ENCODE measurements around the gene SPATA21.
A peak's percentile ranks its signal among the peaks of the same experiment; 100 is the strongest.

Gene SPATA21

DNA sequence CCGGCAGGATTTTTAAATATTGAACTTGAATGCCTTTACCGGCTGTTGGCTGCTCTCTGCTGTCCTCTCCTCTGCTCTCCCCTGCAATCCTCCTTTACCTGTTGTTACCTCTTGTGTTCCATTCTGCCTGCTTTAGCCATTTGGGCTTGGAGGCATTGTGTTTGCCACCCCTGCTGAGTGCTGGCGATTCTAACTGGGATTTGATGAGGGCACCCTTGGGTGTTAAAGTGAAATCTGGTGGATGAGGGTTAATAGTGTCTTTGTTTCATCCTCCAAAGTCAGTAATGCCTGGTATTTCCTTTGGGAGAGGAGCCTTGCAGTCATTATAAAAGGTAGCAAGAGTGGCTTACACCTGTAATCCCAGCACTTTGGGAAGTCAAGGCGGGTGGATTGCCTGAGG lies 60.3 kb downstream of the SPATA21 start:
- Histone ChIP-seq H3K4me1 (peaks cover 10% of the 10 kb centered on the region), H3K27me3 (ENCODE audit: control insufficient read depth, insufficient read depth, low read length) (no peaks in the 10 kb centered on the region), H3K79me2 (peaks cover 66% of the 10 kb centered on the region), H2AFZ (no peak overlapping the region), H3K9me3 (ENCODE audit: control insufficient read depth, low read length) (no peaks in the 10 kb centered on the region), H3K9ac (no peak overlapping the region), H3K36me3 (ENCODE audit: control insufficient read depth, insufficient read depth, low read length) (no peaks in the 10 kb centered on the region), H3K4me2 (ENCODE audit: low read length) (no peak overlapping the region), H3K27ac (no peak overlapping the region), H3K4me3 (ENCODE audit: low read depth, low read length) (no peak overlapping the region)
- TF ChIP-seq CTCF (IDR thresholded peaks at IDR 0.05), result no peak

GRCh38 chr1:16375521-16376340 lies 61.5 kb downstream of the SPATA21 start:
- Histone ChIP-seq H3K4me3 (ENCODE audit: low read depth, low read length) (peak overlapping the region; percentile 33), H3K27me3 (ENCODE audit: control insufficient read depth, insufficient read depth, low read length) (no peaks in the 10 kb centered on the region), H2AFZ (no peak overlapping the region), H3K4me1 (peaks cover 10% of the 10 kb centered on the region), H3K4me2 (ENCODE audit: low read length) (peak overlapping the region; percentile 67), H3K9me3 (ENCODE audit: control insufficient read depth, low read length) (no peaks in the 10 kb centered on the region), H3K36me3 (ENCODE audit: control insufficient read depth, insufficient read depth, low read length) (no peaks in the 10 kb centered on the region), H3K9ac (no peak overlapping the region), H3K27ac (no peak overlapping the region), H3K79me2 (peaks cover 72% of the 10 kb centered on the region)
- no peak for TF ChIP-seq CTCF (IDR thresholded peaks at IDR 0.05)

- Histone ChIP-seq H3K79me2 (peaks cover 68% of the 10 kb centered on the region), H2AFZ (no peak overlapping the region), H3K36me3 (ENCODE audit: control insufficient read depth, insufficient read depth, low read length) (no peaks in the 10 kb centered on the region), H3K27me3 (ENCODE audit: control insufficient read depth, insufficient read depth, low read length) (no peaks in the 10 kb centered on the region), H3K27ac (no peak overlapping the region), H3K9ac (no peak overlapping the region), H3K4me1 (peaks cover 10% of the 10 kb centered on the region), H3K9me3 (ENCODE audit: control insufficient read depth, low read length) (no peaks in the 10 kb centered on the region), H3K4me3 (ENCODE audit: low read depth, low read length) (no peak overlapping the region), H3K4me2 (ENCODE audit: low read length) (no peak overlapping the region)
- TF ChIP-seq CTCF (IDR thresholded peaks at IDR 0.05), result no peak
These were observed 63.0 kb downstream of the SPATA21 start for GRCh38 chr1:16374266-16374665.

DNA sequence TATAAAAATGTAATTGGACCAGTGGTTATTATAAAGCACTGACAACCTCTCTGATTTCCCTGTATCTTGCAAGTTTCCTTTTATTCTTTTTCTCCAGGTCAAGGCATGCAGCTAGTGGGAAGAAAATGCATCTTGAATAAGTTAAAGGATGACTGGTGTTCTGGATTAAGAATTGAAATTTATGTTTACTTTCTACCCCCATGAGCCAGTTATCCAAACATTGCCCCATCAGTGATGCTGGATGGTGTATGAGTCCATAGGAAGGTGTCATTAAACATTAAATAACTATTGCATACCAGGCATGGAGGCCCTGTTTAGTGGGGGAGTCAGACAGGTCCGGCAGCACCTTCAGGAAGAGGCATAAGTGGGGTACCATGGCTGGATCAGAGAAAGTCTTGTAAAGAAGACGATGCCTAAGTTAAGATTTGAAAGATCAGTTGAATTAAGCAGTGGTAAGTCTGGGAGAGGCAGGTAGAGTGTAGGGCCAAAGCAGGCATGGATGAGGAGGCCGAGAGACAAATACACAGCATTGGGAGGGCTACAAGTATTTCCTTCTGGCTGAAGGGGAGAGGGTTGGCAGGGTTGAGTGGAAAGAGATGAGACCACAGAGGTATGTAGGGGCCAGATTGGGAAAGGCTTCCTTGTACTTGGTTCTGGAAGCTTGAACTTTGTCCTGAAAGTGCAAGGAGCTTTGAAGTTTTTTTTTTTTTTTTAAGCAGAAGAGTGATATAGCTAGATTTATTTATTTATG lies 64.5 kb downstream of the SPATA21 start:
- Histone ChIP-seq H3K9ac (no peak overlapping the region), H2AFZ (no peak overlapping the region), H3K27ac (no peak overlapping the region), H3K27me3 (ENCODE audit: control insufficient read depth, insufficient read depth, low read length) (no peaks in the 10 kb centered on the region), H3K79me2 (peaks cover 65% of the 10 kb centered on the region), H3K36me3 (ENCODE audit: control insufficient read depth, insufficient read depth, low read length) (no peaks in the 10 kb centered on the region), H3K4me3 (ENCODE audit: low read depth, low read length) (no peak overlapping the region), H3K9me3 (ENCODE audit: control insufficient read depth, low read length) (no peaks in the 10 kb centered on the region), H3K4me2 (ENCODE audit: low read length) (no peak overlapping the region), H3K4me1 (peaks cover 10% of the 10 kb centered on the region)
- no peak for TF ChIP-seq CTCF (IDR thresholded peaks at IDR 0.05)

Measured in parathyroid adenoma (tissue), 2 donors.